Mononuclear cell (primary cell): Measurements from ENCODE around the gene LMOD3. TPM values are rescaled to one million over a fixed set of nuclear protein-coding genes. Genes with fewer than 3 reads are reported as not detected.
A peak's percentile ranks its signal among the peaks of the same experiment; 100 is the strongest.

Experiments
- H3K27me3 ChIP-seq: 2 replicates; pipeline ENCODE4 v1.6.0; 2011; ENCODE audit warnings: low read length, control low read depth; ENCODE audit not compliant: insufficient read depth
- H3K4me1 ChIP-seq: 2 replicates; pipeline ENCODE4 v1.5.1; 2011; ENCODE audit warnings: mild to moderate bottlenecking, low read length, control low read depth; ENCODE audit not compliant: insufficient read depth
- H3K4me3 ChIP-seq: 2 replicates; pipeline ENCODE4 v1.5.1; 2011; ENCODE audit warnings: mild to moderate bottlenecking, low read length, moderate library complexity
- H3K9me3 ChIP-seq: 2 replicates; pipeline ENCODE4 v1.5.1; 2011; ENCODE audit warnings: low read depth, mild to moderate bottlenecking, control low read depth, low read length
- total RNA-seq: library from RNA; depleted of rRNA; stranded (reverse); fragments of >200 nt; gene quantifications from one replicate; pipeline ENCODE4 v1.2.3, GENCODE V29; 2012

LMOD3 gene
- total RNA-seq, 1 donor, result not detected

GRCh38 chr3:69090021-69090420, 32.4 kb downstream of the LMOD3 start:
- Histone ChIP-seq H3K9me3 (no peaks in the 10 kb centered on the region), H3K4me1 (peaks cover 91% of the 10 kb centered on the region), H3K4me3 (no peak overlapping the region), H3K27me3 (no peaks in the 10 kb centered on the region)

- Histone ChIP-seq H3K27me3 (no peaks in the 10 kb centered on the region), H3K9me3 (no peaks in the 10 kb centered on the region), H3K4me1 (peaks cover 87% of the 10 kb centered on the region), H3K4me3 (no peak overlapping the region)
Measured at GRCh38 chr3:69088063-69088462, 34.3 kb downstream of the LMOD3 start.

GRCh38 chr3:69087030-69087791, 35.2 kb downstream of the LMOD3 start:
- Histone ChIP-seq H3K9me3 (no peaks in the 10 kb centered on the region), H3K4me1 (peaks cover 87% of the 10 kb centered on the region), H3K4me3 (peak overlapping the region; percentile 94), H3K27me3 (no peaks in the 10 kb centered on the region)

- Histone ChIP-seq H3K27me3 (no peaks in the 10 kb centered on the region), H3K9me3 (no peaks in the 10 kb centered on the region), H3K4me1 (peaks cover 85% of the 10 kb centered on the region), H3K4me3 (peak overlapping the region; percentile 94)
Measured at GRCh38 chr3:69085833-69086722, 36.3 kb downstream of the LMOD3 start.

- no peaks in the 10 kb centered on the region for H3K27me3 ChIP-seq
- H3K4me3 ChIP-seq, result peak overlapping the region; percentile 94
- no peaks in the 10 kb centered on the region for H3K9me3 ChIP-seq
- H3K4me1 ChIP-seq, result peaks cover 80% of the 10 kb centered on the region
Measured at GRCh38 chr3:69085168-69085832, 37.1 kb downstream of the LMOD3 start.

- peak within 1 kb of the TSS; percentile 94 for H3K4me3 ChIP-seq
- H3K27me3 ChIP-seq, result no peaks in the 10 kb centered on the region
- H3K9me3 ChIP-seq, result no peaks in the 10 kb centered on the region
- peaks cover 75% of the 10 kb centered on the region for H3K4me1 ChIP-seq
Measured at GRCh38 chr3:69084326-69085167, 37.8 kb downstream of the LMOD3 start, which contains the start of gene ARL6IP5. TSS of gene ARL6IP5 (plus strand) at chr3:69084937. CDS start at chr3:69085048, 111 bp downstream.

GRCh38 chr3:69082805-69083204, 39.6 kb downstream of the LMOD3 start:
- no peaks in the 10 kb centered on the region for H3K9me3 ChIP-seq
- no peaks in the 10 kb centered on the region for H3K27me3 ChIP-seq
- H3K4me1 ChIP-seq, result peaks cover 72% of the 10 kb centered on the region
- H3K4me3 ChIP-seq, result no peak overlapping the region

- H3K9me3 ChIP-seq, result no peaks in the 10 kb centered on the region
- no peak overlapping the region for H3K4me3 ChIP-seq
- no peaks in the 10 kb centered on the region for H3K27me3 ChIP-seq
- peaks cover 72% of the 10 kb centered on the region for H3K4me1 ChIP-seq
Measured at GRCh38 chr3:69082361-69082760, 40.0 kb downstream of the LMOD3 start.

- peaks cover 66% of the 10 kb centered on the region for H3K4me1 ChIP-seq
- no peaks in the 10 kb centered on the region for H3K9me3 ChIP-seq
- H3K4me3 ChIP-seq, result no peak overlapping the region
- H3K27me3 ChIP-seq, result no peaks in the 10 kb centered on the region
Measured at GRCh38 chr3:69081583-69082262, 40.7 kb downstream of the LMOD3 start.

- Histone ChIP-seq H3K9me3 (no peaks in the 10 kb centered on the region), H3K4me3 (peak within 1 kb of the TSS; percentile 82), H3K27me3 (no peaks in the 10 kb centered on the region), H3K4me1 (peaks cover 61% of the 10 kb centered on the region)
Measured at GRCh38 chr3:69080233-69080920, 42.0 kb downstream of the LMOD3 start, which contains the start of gene UBA3. TSS of gene UBA3 (minus strand) at chr3:69080365. CDS start at chr3:69080353, 12 bp downstream.

- Histone ChIP-seq H3K9me3 (no peaks in the 10 kb centered on the region), H3K4me1 (peaks cover 60% of the 10 kb centered on the region), H3K27me3 (no peaks in the 10 kb centered on the region), H3K4me3 (peak overlapping the region; percentile 82)
Measured at GRCh38 chr3:69079269-69080159, 42.9 kb downstream of the LMOD3 start.

- Histone ChIP-seq H3K4me3 (no peak overlapping the region), H3K27me3 (no peaks in the 10 kb centered on the region), H3K9me3 (no peaks in the 10 kb centered on the region), H3K4me1 (peaks cover 15% of the 10 kb centered on the region)
Measured at GRCh38 chr3:69072928-69073327, 49.5 kb downstream of the LMOD3 start.
